ENCODE data around the gene ARHGAP42.

DNA sequence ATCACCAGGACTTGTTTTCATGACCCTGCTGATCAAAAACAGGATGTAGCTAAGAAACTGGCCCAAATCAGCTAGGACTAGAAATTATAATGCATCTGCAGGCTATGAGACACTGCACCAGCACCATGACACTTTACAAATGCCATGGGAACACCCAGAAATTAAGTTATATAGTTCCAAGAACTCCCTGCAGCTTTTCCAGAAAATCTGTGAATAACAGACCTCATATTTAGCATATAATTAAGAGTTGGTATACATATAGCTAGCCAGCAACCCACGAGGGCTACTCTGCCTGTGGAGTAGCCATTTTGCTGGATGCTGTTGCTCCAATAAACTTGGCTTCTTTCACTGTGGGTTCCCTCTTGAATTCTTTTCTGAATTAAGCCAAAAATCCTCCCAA, 341.6 kb downstream of the ARHGAP42 start:
- TF ChIP-seq EZH2 (IDR thresholded peaks at IDR 0.05; ENCODE audit: insufficient read depth, poor library complexity, severe bottlenecking) (no peak), EZH2phosphoT487 (IDR thresholded peaks at IDR 0.05; ENCODE audit: insufficient read depth, low read depth) (no peak)
